Measurements from ENCODE around the gene HSD17B7. TPM values are rescaled to one million over a fixed set of nuclear protein-coding genes. Genes with fewer than 3 reads are reported as not detected.

Gene HSD17B7
- total and polyA plus RNA-seq, 2 donors (not counting 1 experiment from before 2014, with no cell fraction given), result 38.9 to 41.5 TPM

GRCh38 chr1:162847839-162848453, 57.4 kb downstream of the HSD17B7 start:
- no CpG with 5 or more reads among the region's 3 CpGs for WGBS (ENCODE audit: insufficient coverage)
- Mint-ChIP-seq H3K4me3 (no peak overlapping the region), H3K4me1 (no peaks in the 10 kb centered on the region), H3K27me3 (peaks cover 16% of the 10 kb centered on the region), H3K27ac (no peak overlapping the region), H3K9me3 (ENCODE audit: insufficient read depth) (no peaks in the 10 kb centered on the region)
- no peaks in the 10 kb centered on the region for H3K9me3 ChIP-seq (ENCODE audit: control extremely low read depth in 1 of 3, control insufficient read depth in 2 of 3, insufficient read depth in 1 of 3, low read length in 2 of 3)
- no peak overlapping the region for H3K4me3 ChIP-seq (ENCODE audit: control extremely low read depth in 1 of 5, extremely low read depth in 1 of 5, insufficient read depth in 1 of 5, low read depth in 2 of 5, low read length in 4 of 5)
- H3K27me3 ChIP-seq (replicated peaks in 1 of 4; ENCODE audit: control extremely low read depth in 1 of 4, control insufficient read depth in 3 of 4, insufficient read depth in 4 of 4, low read length in 3 of 4), result peaks cover 0 to 4% (median 0%) of the 10 kb centered on the region in 4 experiments
- TF ChIP-seq EZH2 (IDR thresholded peaks at IDR 0.05; ENCODE audit: borderline replicate concordance, insufficient read depth, low read depth, low read length, poor library complexity, severe bottlenecking) (no peak), CTCF (IDR thresholded peaks at IDR 0.05) (peak; percentile 96)
- no peaks in the 10 kb centered on the region for H3K4me1 ChIP-seq (ENCODE audit: control insufficient read depth in 2 of 2, insufficient read depth in 2 of 2, low read length in 2 of 2)
- ChIA-PET POLR2A (no interaction called here), CTCF (interaction anchor here (0.7 to 4.1 kb wide), 7 partner anchors 10 to 467 kb away, joined by 3 to 37 read pairs (median 4); partner anchors contain the start of gene CCDC190)
- no peaks in the 10 kb centered on the region for H3K79me2 ChIP-seq (ENCODE audit: control insufficient read depth, insufficient read depth, low read length)
- H3K36me3 ChIP-seq (replicated peaks in 1 of 2; ENCODE audit: control extremely low read depth in 1 of 2, control insufficient read depth in 1 of 2, extremely low read depth in 1 of 2, insufficient read depth in 2 of 2, low read length in 1 of 2), result no peaks in the 10 kb centered on the region
- ATAC-seq (ENCODE audit: low read depth) (peak; percentile 51), DNase-seq (peak; percentile 69)
- no peak overlapping the region for H3K9ac ChIP-seq (ENCODE audit: low read length)
- intact Hi-C loops (cut with micrococcal nuclease), result loop anchor here (5.0 kb wide), 1 partner anchor 791 kb away; no protein-coding TSS in a partner anchor
- no peaks in the 10 kb centered on the region for H4K20me1 ChIP-seq (ENCODE audit: control insufficient read depth, insufficient read depth, low read length, poor library complexity, severe bottlenecking)
- H2AFZ ChIP-seq (ENCODE audit: insufficient read depth, low read depth, low read length, poor library complexity, severe bottlenecking), result no peak overlapping the region
- H3K4me2 ChIP-seq (replicated peaks; ENCODE audit: low read depth, low read length, poor library complexity, severe bottlenecking), result no peak overlapping the region
- no peak overlapping the region for H3K27ac ChIP-seq (ENCODE audit: low read length in 2 of 2)

DNA sequence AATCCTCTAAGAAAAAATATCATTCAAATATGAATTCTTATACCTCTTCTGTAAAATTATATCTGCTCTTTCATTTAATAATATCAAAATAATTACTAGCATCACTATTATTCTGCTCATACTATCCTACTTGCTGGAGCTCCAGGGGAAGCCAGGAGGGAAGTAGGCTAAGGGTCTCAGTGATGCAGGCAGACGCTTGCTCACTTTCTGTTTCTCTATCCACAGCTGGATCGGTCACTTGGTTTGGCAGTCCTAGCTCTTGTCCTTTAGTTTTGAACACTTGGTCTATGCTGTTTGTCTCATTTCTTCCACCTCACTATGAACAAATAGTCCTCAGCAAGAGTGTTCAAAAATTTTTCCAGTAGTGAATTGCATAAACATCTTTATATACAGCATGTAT, 59.2 kb downstream of the HSD17B7 start:
- Mint-ChIP-seq H3K4me3 (no peak overlapping the region), H3K27ac (no peak overlapping the region)
- CTCF ChIA-PET, result interaction anchor here (2.4 to 4.1 kb wide), 2 partner anchors 9 to 466 kb away, joined by 27 to 37 read pairs; partner anchors contain the start of gene CCDC190

More for the DNA sequence above, 59.2 kb downstream of the HSD17B7 start:
- Histone ChIP-seq H3K4me3 (ENCODE audit: control extremely low read depth in 1 of 5, extremely low read depth in 1 of 5, insufficient read depth in 1 of 5, low read depth in 2 of 5, low read length in 4 of 5) (no peak overlapping the region), H4K20me1 (ENCODE audit: control insufficient read depth, insufficient read depth, low read length, poor library complexity, severe bottlenecking) (no peaks in the 10 kb centered on the region), H2AFZ (ENCODE audit: insufficient read depth, low read depth, low read length, poor library complexity, severe bottlenecking) (no peak overlapping the region), H3K27ac (ENCODE audit: low read length in 2 of 2) (no peak overlapping the region), H3K4me1 (ENCODE audit: control insufficient read depth in 2 of 2, insufficient read depth in 2 of 2, low read length in 2 of 2) (no peaks in the 10 kb centered on the region), H3K4me2 (replicated peaks; ENCODE audit: low read depth, low read length, poor library complexity, severe bottlenecking) (no peak overlapping the region), H3K36me3 (replicated peaks in 1 of 2; ENCODE audit: control extremely low read depth in 1 of 2, control insufficient read depth in 1 of 2, extremely low read depth in 1 of 2, insufficient read depth in 2 of 2, low read length in 1 of 2) (no peaks in the 10 kb centered on the region), H3K79me2 (ENCODE audit: control insufficient read depth, insufficient read depth, low read length) (no peaks in the 10 kb centered on the region), H3K9me3 (ENCODE audit: control extremely low read depth in 1 of 3, control insufficient read depth in 2 of 3, insufficient read depth in 1 of 3, low read length in 2 of 3) (no peaks in the 10 kb centered on the region), H3K27me3 (replicated peaks in 1 of 4; ENCODE audit: control extremely low read depth in 1 of 4, control insufficient read depth in 3 of 4, insufficient read depth in 4 of 4, low read length in 3 of 4) (peaks cover 0 to 4% (median 0%) of the 10 kb centered on the region in 4 experiments), H3K9ac (ENCODE audit: low read length) (no peak overlapping the region)
- no peaks in the 10 kb centered on the region for H3K4me1 Mint-ChIP-seq
- ATAC-seq (ENCODE audit: low read depth) (no peak), DNase-seq (no peak)
- H3K9me3 Mint-ChIP-seq (ENCODE audit: insufficient read depth), result no peaks in the 10 kb centered on the region
- 90% methylated on average over 2 of the region's 2 CpGs for WGBS (ENCODE audit: insufficient coverage)
- peaks cover 13% of the 10 kb centered on the region for H3K27me3 Mint-ChIP-seq
- POLR2A ChIA-PET, result no interaction called here
- TF ChIP-seq EZH2 (IDR thresholded peaks at IDR 0.05; ENCODE audit: borderline replicate concordance, insufficient read depth, low read depth, low read length, poor library complexity, severe bottlenecking) (no peak), CTCF (IDR thresholded peaks at IDR 0.05) (no peak)
- intact Hi-C loops (cut with micrococcal nuclease), result loop anchor here (5.0 kb wide), 1 partner anchor 792 kb away; no protein-coding TSS in a partner anchor

All from B cell (primary cell).